HT-29 (cell line): Measurements from ENCODE around the gene SCAPER. TPM values are rescaled to one million over a fixed set of nuclear protein-coding genes. Genes with fewer than 3 reads are reported as not detected.
"Not testable (repeated sequence)": the region's sequence is repeated elsewhere in the genome, so short reads cannot be mapped to it uniquely, and the experiment has no call there.

Source experiments
- DNase-seq: peaks from one replicate; pipeline ENCODE4 v3.0.0-alpha.2; 2015; ENCODE audit warnings: low spot score
- total RNA-seq: library from RNA; depleted of rRNA; stranded (reverse); fragments of >200 nt; shearing (Covaris generic); gene quantifications from 2 replicates; pipeline ENCODE4 v1.2.3, GENCODE V29; 2014

SCAPER gene
- total RNA-seq, 1 experiment from 2014 or later, result 6.0 TPM

GRCh38 chr15:76575679-76576078 lies 329.5 kb downstream of the SCAPER start:
- DNase-seq, result peak; percentile 0

GRCh38 chr15:76575274-76575673 lies 329.9 kb downstream of the SCAPER start:
- peak; percentile 1 for DNase-seq

GRCh38 chr15:76572983-76573314 lies 332.2 kb downstream of the SCAPER start:
- no peak for DNase-seq

- DNase-seq, result no peak
Observed at GRCh38 chr15:76566276-76566675, 338.9 kb downstream of the SCAPER start.

GRCh38 chr15:76565366-76565765 lies 339.8 kb downstream of the SCAPER start:
- DNase-seq, result no peak

- no peak for DNase-seq
Observed at GRCh38 chr15:76555247-76555646, 349.9 kb downstream of the SCAPER start.

GRCh38 chr15:76553564-76553963 lies 351.6 kb downstream of the SCAPER start:
- no peak for DNase-seq

- DNase-seq, result no peak
Observed at GRCh38 chr15:76553102-76553501, 352.0 kb downstream of the SCAPER start.

- DNase-seq, result no peak
Observed at GRCh38 chr15:76546805-76547204, 358.3 kb downstream of the SCAPER start.

GRCh38 chr15:76533995-76534394 lies 371.1 kb downstream of the SCAPER start:
- DNase-seq, result no peak

GRCh38 chr15:76533060-76533820 lies 371.9 kb downstream of the SCAPER start:
- peak; percentile 66 for DNase-seq

GRCh38 chr15:76529911-76530310 lies 375.2 kb downstream of the SCAPER start:
- DNase-seq, result no peak

- no peak for DNase-seq
Observed at GRCh38 chr15:76526111-76526510, 379.0 kb downstream of the SCAPER start.

GRCh38 chr15:76517910-76518309 lies 387.2 kb downstream of the SCAPER start:
- DNase-seq, result no peak

GRCh38 chr15:76514282-76514681 lies 390.9 kb downstream of the SCAPER start:
- peak; percentile 35 for DNase-seq

GRCh38 chr15:76512971-76513370 lies 392.2 kb downstream of the SCAPER start:
- DNase-seq, result no peak

- not testable (repeated sequence) for DNase-seq
Observed at GRCh38 chr15:76510663-76511062, 394.5 kb downstream of the SCAPER start.

GRCh38 chr15:76503804-76504203 lies 401.3 kb downstream of the SCAPER start:
- no peak for DNase-seq

- no peak for DNase-seq
Observed at GRCh38 chr15:76503121-76503520, 402.0 kb downstream of the SCAPER start.

GRCh38 chr15:76502678-76503077 lies 402.5 kb downstream of the SCAPER start:
- no peak for DNase-seq

GRCh38 chr15:76502185-76502584 lies 403.0 kb downstream of the SCAPER start:
- DNase-seq, result not testable (repeated sequence)

GRCh38 chr15:76501726-76502125 lies 403.4 kb downstream of the SCAPER start:
- no peak for DNase-seq

GRCh38 chr15:76501011-76501410 lies 404.1 kb downstream of the SCAPER start:
- DNase-seq, result no peak

GRCh38 chr15:76495487-76495886 lies 409.7 kb downstream of the SCAPER start:
- DNase-seq, result no peak
